Measurements from ENCODE around the gene APEX2.

The APEX2 gene

GRCh38 chrX:54964766-54965497 lies 35.2 kb upstream of the APEX2 start:
- no peak overlapping the region for H3K4me2 ChIP-seq (ENCODE audit: low read length)
- H3K9me2 ChIP-seq (replicated peaks; ENCODE audit: control insufficient read depth, low read length), result no peaks in the 10 kb centered on the region
- TF ChIP-seq EZH2phosphoT487 (IDR thresholded peaks at IDR 0.05; ENCODE audit: borderline replicate concordance, low read length), result no peak
- TF ChIP-seq CTCF (IDR thresholded peaks at IDR 0.05; ENCODE audit: low read depth, low read length, poor library complexity, severe bottlenecking), result no peak
- no peak overlapping the region for H3K27ac ChIP-seq (ENCODE audit: low read depth, low read length)
- no peaks in the 10 kb centered on the region for H3K4me1 ChIP-seq (ENCODE audit: control insufficient read depth, low read length)
- H3F3A ChIP-seq (ENCODE audit: control insufficient read depth, insufficient read depth), result no peaks in the 10 kb centered on the region
- no peaks in the 10 kb centered on the region for H3K9me3 ChIP-seq (ENCODE audit: control insufficient read depth, insufficient read depth, low read length)
- H3K4me3 ChIP-seq (ENCODE audit: low read length), result no peak overlapping the region
- no peaks in the 10 kb centered on the region for H4K20me1 ChIP-seq (ENCODE audit: control insufficient read depth, insufficient read depth, low read depth, low read length)
- no peaks in the 10 kb centered on the region for H3K27me3 ChIP-seq (ENCODE audit: control insufficient read depth, low read length)
- no peaks in the 10 kb centered on the region for H3K79me2 ChIP-seq (ENCODE audit: control insufficient read depth, low read length)
- no peaks in the 10 kb centered on the region for H3K36me3 ChIP-seq (ENCODE audit: control insufficient read depth, low read length)

GRCh38 chrX:54977387-54977786 lies 22.8 kb upstream of the APEX2 start:
- no peaks in the 10 kb centered on the region for H3F3A ChIP-seq (ENCODE audit: control insufficient read depth, insufficient read depth)
- TF ChIP-seq EZH2phosphoT487 (IDR thresholded peaks at IDR 0.05; ENCODE audit: borderline replicate concordance, low read length) (no peak), CTCF (IDR thresholded peaks at IDR 0.05; ENCODE audit: low read depth, low read length, poor library complexity, severe bottlenecking) (no peak)
- no peaks in the 10 kb centered on the region for H3K36me3 ChIP-seq (ENCODE audit: control insufficient read depth, low read length)
- H3K4me2 ChIP-seq (ENCODE audit: low read length), result no peak overlapping the region
- no peaks in the 10 kb centered on the region for H3K79me2 ChIP-seq (ENCODE audit: control insufficient read depth, low read length)
- H3K27ac ChIP-seq (ENCODE audit: low read depth, low read length), result no peak overlapping the region
- H3K27me3 ChIP-seq (ENCODE audit: control insufficient read depth, low read length), result no peaks in the 10 kb centered on the region
- H3K9me3 ChIP-seq (ENCODE audit: control insufficient read depth, insufficient read depth, low read length), result no peaks in the 10 kb centered on the region
- H3K4me3 ChIP-seq (ENCODE audit: low read length), result no peak overlapping the region
- H4K20me1 ChIP-seq (ENCODE audit: control insufficient read depth, insufficient read depth, low read depth, low read length), result no peaks in the 10 kb centered on the region
- no peaks in the 10 kb centered on the region for H3K4me1 ChIP-seq (ENCODE audit: control insufficient read depth, low read length)
- no peaks in the 10 kb centered on the region for H3K9me2 ChIP-seq (replicated peaks; ENCODE audit: control insufficient read depth, low read length)

GRCh38 chrX:54978448-54978847 lies 21.7 kb upstream of the APEX2 start:
- no peak overlapping the region for H3K27ac ChIP-seq (ENCODE audit: low read depth, low read length)
- H4K20me1 ChIP-seq (ENCODE audit: control insufficient read depth, insufficient read depth, low read depth, low read length), result no peaks in the 10 kb centered on the region
- no peak overlapping the region for H3K4me3 ChIP-seq (ENCODE audit: low read length)
- no peaks in the 10 kb centered on the region for H3K4me1 ChIP-seq (ENCODE audit: control insufficient read depth, low read length)
- no peaks in the 10 kb centered on the region for H3K9me3 ChIP-seq (ENCODE audit: control insufficient read depth, insufficient read depth, low read length)
- H3K27me3 ChIP-seq (ENCODE audit: control insufficient read depth, low read length), result no peaks in the 10 kb centered on the region
- TF ChIP-seq CTCF (IDR thresholded peaks at IDR 0.05; ENCODE audit: low read depth, low read length, poor library complexity, severe bottlenecking) (no peak), EZH2phosphoT487 (IDR thresholded peaks at IDR 0.05; ENCODE audit: borderline replicate concordance, low read length) (no peak)
- no peak overlapping the region for H3K4me2 ChIP-seq (ENCODE audit: low read length)
- no peaks in the 10 kb centered on the region for H3K79me2 ChIP-seq (ENCODE audit: control insufficient read depth, low read length)
- no peaks in the 10 kb centered on the region for H3K9me2 ChIP-seq (replicated peaks; ENCODE audit: control insufficient read depth, low read length)
- H3K36me3 ChIP-seq (ENCODE audit: control insufficient read depth, low read length), result no peaks in the 10 kb centered on the region
- no peaks in the 10 kb centered on the region for H3F3A ChIP-seq (ENCODE audit: control insufficient read depth, insufficient read depth)

All from DOHH2 (cell line).